H1 (cell line): ENCODE results near the gene TLE3.

Experiments
- ASH2L ChIP-seq: fragments of 200-600, 300-600 bp; sonication (generic); IDR thresholded peaks from one replicate; pipeline ENCODE4 v1.7.1; 2017; ENCODE audit warnings: low read length
- ATF3 ChIP-seq: IDR thresholded peaks from 2 replicates; pipeline ENCODE4 v1.6.1; 2011; ENCODE audit warnings: low read depth, mild to moderate bottlenecking, low read length; ENCODE audit not compliant: insufficient read depth
- JUND ChIP-seq: IDR thresholded peaks from 2 replicates; pipeline ENCODE4 v1.6.1; 2011; ENCODE audit warnings: mild to moderate bottlenecking, improper control_type of control experiment, low read length
- PHF8 ChIP-seq: fragments of 200-600 bp; sonication (generic); conservative IDR thresholded peaks from 2 replicates; pipeline ENCODE4 v1.7.1; 2012; ENCODE audit warnings: low read depth, mild to moderate bottlenecking, inconsistent platforms, low read length, moderate library complexity
- POLR2A ChIP-seq, 2 experiments: IDR thresholded peaks; 1 replicate in 1 of 2; 2 replicates in 1 of 2; pipeline ENCODE4 v1.6.1; 2011; ENCODE audit warnings: low read depth in 2 of 2, low read length in 2 of 2, mild to moderate bottlenecking in 2 of 2; ENCODE audit errors: control extremely low read depth in 1 of 2
- POLR2AphosphoS5 ChIP-seq: IDR thresholded peaks from 2 replicates; pipeline ENCODE4 v1.6.1; 2011; ENCODE audit warnings: low read depth, low read length
- SP1 ChIP-seq: IDR thresholded peaks from 2 replicates; pipeline ENCODE4 v1.6.1; 2011; ENCODE audit warnings: low read depth, low read length
- TCF12 ChIP-seq: IDR thresholded peaks from 2 replicates; pipeline ENCODE4 v1.6.1; 2011; ENCODE audit warnings: low read depth, mild to moderate bottlenecking, low read length
- ZNF274 ChIP-seq: IDR thresholded peaks from 2 replicates; pipeline ENCODE4 v1.7.0; 2012; ENCODE audit warnings: low read length, borderline replicate concordance; ENCODE audit errors: extremely low read depth
- TF ChIP-seq, protein P1 (sequence below), 3 experiments: IDR thresholded peaks; 1 replicate in 2 of 3; 2 replicates in 1 of 3; pipeline versions ENCODE4 v1.5.1 to v1.6.1; 2011; ENCODE audit warnings: low read length in 3 of 3, mild to moderate bottlenecking in 3 of 3, inconsistent platforms in 2 of 3, low read depth in 1 of 3, moderate library complexity in 1 of 3; ENCODE audit not compliant: insufficient read depth in 1 of 3; ENCODE audit errors: control extremely low read depth in 1 of 3

DNA sequence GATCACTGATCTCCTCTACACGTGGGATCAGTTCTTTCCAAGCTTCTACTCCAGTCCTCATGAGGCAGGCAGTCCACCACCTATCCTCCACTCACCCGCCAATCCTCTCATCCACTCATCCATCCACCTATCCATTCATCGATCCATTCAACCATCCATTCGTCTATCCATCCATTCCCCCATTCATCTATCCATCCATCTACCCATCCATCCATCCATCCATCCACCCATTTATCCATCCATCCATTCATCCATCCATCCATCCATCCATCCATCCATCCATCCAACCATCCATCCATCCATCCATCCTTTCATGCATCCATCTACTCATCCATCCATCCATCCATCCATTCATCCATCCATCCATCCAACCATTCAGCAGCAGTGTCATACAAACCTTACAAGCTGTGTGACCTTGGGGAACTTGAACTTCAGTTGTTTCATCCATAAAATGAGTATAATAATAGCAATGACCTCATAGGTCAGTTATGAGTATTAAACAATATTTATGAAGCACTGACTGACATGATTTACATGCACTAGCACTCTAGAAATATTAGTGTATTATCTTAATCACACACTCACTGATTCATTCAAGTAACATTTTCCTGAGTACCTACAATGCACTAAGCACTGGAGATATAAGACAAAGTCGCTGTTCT lies 55.0 kb downstream of the TLE3 start:
- TF ChIP-seq, protein P1, sequence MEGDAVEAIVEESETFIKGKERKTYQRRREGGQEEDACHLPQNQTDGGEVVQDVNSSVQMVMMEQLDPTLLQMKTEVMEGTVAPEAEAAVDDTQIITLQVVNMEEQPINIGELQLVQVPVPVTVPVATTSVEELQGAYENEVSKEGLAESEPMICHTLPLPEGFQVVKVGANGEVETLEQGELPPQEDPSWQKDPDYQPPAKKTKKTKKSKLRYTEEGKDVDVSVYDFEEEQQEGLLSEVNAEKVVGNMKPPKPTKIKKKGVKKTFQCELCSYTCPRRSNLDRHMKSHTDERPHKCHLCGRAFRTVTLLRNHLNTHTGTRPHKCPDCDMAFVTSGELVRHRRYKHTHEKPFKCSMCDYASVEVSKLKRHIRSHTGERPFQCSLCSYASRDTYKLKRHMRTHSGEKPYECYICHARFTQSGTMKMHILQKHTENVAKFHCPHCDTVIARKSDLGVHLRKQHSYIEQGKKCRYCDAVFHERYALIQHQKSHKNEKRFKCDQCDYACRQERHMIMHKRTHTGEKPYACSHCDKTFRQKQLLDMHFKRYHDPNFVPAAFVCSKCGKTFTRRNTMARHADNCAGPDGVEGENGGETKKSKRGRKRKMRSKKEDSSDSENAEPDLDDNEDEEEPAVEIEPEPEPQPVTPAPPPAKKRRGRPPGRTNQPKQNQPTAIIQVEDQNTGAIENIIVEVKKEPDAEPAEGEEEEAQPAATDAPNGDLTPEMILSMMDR (IDR thresholded peaks at IDR 0.05; ENCODE audit: control extremely low read depth in 1 of 3, insufficient read depth in 1 of 3, low read depth in 1 of 3, low read length in 3 of 3): no peak
- TF ChIP-seq PHF8 (no peak), ZNF274 (no peak), SP1 (no peak), TCF12 (no peak), ATF3 (no peak), ASH2L (no peak), POLR2A (IDR thresholded peaks at IDR 0.05; ENCODE audit: control extremely low read depth in 1 of 2, low read depth in 2 of 2, low read length in 2 of 2) (no peak), JUND (no peak), POLR2AphosphoS5 (no peak)
